Neural progenitor cell (in vitro differentiated cells): ENCODE results near the gene MR1. TPM values are rescaled to one million over a fixed set of nuclear protein-coding genes. Genes with fewer than 3 reads are reported as not detected.

ENCODE experiments used
- DNase-seq: peaks from one replicate; pipeline ENCODE4 v3.0.0-alpha.2; 2016; ENCODE audit warnings: low spot score
- H2AFZ ChIP-seq: fragments of 200-600 bp; sonication (generic); replicated peaks from 2 replicates; pipeline ENCODE4 v1.6.1; 2016; ENCODE audit warnings: antibody characterized with exemption
- H3F3A ChIP-seq: fragments of 200-600 bp; sonication (generic); 2 replicates; pipeline ENCODE4 v1.6.1; 2016; ENCODE audit warnings: antibody characterized with exemption, low read depth
- H3K27ac ChIP-seq: fragments of 200-600 bp; sonication (generic); 2 replicates; pipeline ENCODE4 v1.5.1; 2016; ENCODE audit warnings: mild to moderate bottlenecking
- H3K27me3 ChIP-seq: fragments of 200-600 bp; sonication (generic); 2 replicates; pipeline ENCODE4 v1.6.1; 2016; ENCODE audit warnings: mild to moderate bottlenecking, moderate library complexity
- H3K36me3 ChIP-seq: fragments of 200-600 bp; sonication (generic); 2 replicates; pipeline ENCODE4 v1.5.1; 2016
- H3K4me1 ChIP-seq: fragments of 200-600 bp; sonication (generic); 2 replicates; pipeline ENCODE4 v1.6.1; 2016; ENCODE audit warnings: mixed run types
- H3K4me2 ChIP-seq: fragments of 200-600 bp; sonication (generic); 2 replicates; pipeline ENCODE4 v1.6.1; 2016
- H3K4me3 ChIP-seq: fragments of 200-600 bp; sonication (generic); 2 replicates; pipeline ENCODE4 v1.5.1; 2016
- H3K79me2 ChIP-seq: fragments of 200-600 bp; sonication (generic); 2 replicates; pipeline ENCODE4 v1.6.1; 2016; ENCODE audit warnings: low read depth
- H3K9ac ChIP-seq: fragments of 200-600 bp; sonication (generic); 2 replicates; pipeline ENCODE4 v1.6.1; 2016
- H3K9me3 ChIP-seq: fragments of 200-600 bp; sonication (generic); 2 replicates; pipeline ENCODE4 v1.5.1; 2016; ENCODE audit warnings: low read depth
- H4K20me1 ChIP-seq: fragments of 200-600 bp; sonication (generic); 2 replicates; pipeline ENCODE4 v1.6.1; 2016; ENCODE audit warnings: low read depth
- H3K27ac Mint-ChIP-seq: 3 replicates; pipeline ENCODE4 v1.8.0; 2021; ENCODE audit warnings: mixed read lengths
- H3K27me3 Mint-ChIP-seq: 2 replicates; pipeline ENCODE4 v1.8.0; 2022; ENCODE audit warnings: low read depth, mild to moderate bottlenecking, inconsistent platforms, moderate library complexity, mixed read lengths; ENCODE audit not compliant: insufficient read depth
- H3K36me3 Mint-ChIP-seq: 3 replicates; pipeline ENCODE4 v1.8.0; 2021; ENCODE audit warnings: mixed read lengths
- H3K4me1 Mint-ChIP-seq: 3 replicates; pipeline ENCODE4 v1.8.0; 2021; ENCODE audit warnings: mixed read lengths
- H3K4me3 Mint-ChIP-seq: 3 replicates; pipeline ENCODE4 v1.8.0; 2021; ENCODE audit warnings: mild to moderate bottlenecking, moderate library complexity, mixed read lengths
- H3K9me3 Mint-ChIP-seq: 3 replicates; pipeline ENCODE4 v1.8.0; 2020; ENCODE audit warnings: mixed read lengths
- EZH2 ChIP-seq: fragments of 200-600 bp; sonication (generic); IDR thresholded peaks from 2 replicates; pipeline ENCODE4 v1.6.1; 2017; ENCODE audit warnings: antibody characterized with exemption, mild to moderate bottlenecking, moderate library complexity
- EZH2phosphoT487 ChIP-seq: fragments of 200-600 bp; sonication (generic); IDR thresholded peaks from 2 replicates; pipeline ENCODE4 v1.6.1; 2017; ENCODE audit warnings: antibody characterized with exemption
- total RNA-seq: library from RNA; depleted of rRNA; stranded (reverse); fragments of >200 nt; gene quantifications from 2 replicates; pipeline ENCODE4 v1.2.3, GENCODE V29; 2015; ENCODE audit warnings: low replicate concordance
- TF ChIP-seq, protein P1 (sequence below): fragments of 200-600 bp; sonication (generic); IDR thresholded peaks from 2 replicates; pipeline ENCODE4 v1.5.1; 2017; ENCODE audit warnings: antibody characterized with exemption, mild to moderate bottlenecking

The MR1 gene
- total RNA-seq, 1 donor from 2014 or later, result not detected

DNA sequence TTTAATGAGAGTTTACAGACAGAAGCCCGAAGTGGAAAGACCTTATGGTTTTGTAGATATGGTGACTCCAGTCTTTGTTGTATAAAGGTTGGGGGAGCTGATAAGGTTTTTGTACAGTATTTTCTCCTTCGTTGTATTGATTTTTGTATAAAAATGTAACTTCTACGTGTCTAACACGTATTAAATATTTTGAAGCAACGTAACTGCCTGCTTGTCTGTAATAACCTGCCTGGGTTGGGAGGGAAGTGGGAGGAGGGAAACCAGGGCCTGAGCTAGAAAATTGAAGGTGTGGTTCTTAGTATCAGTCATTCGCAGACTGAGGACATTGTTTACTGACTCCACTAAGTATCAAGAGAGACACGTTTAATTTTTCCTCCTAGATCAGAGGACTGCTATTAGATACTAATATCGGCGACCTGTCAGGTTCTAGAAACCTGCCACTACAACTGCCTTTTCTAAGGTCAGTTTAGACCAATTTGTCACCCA is 56.9 kb downstream of the MR1 start:
- H3K4me3 ChIP-seq, result peak overlapping the region; percentile 74
- peak overlapping the region; percentile 78 for H3K4me2 ChIP-seq
- no peaks in the 10 kb centered on the region for H3K36me3 ChIP-seq
- peaks cover 23% of the 10 kb centered on the region for H3F3A ChIP-seq
- H3K9me3 Mint-ChIP-seq, result no peaks in the 10 kb centered on the region
- peaks cover 49% of the 10 kb centered on the region for H3K4me1 Mint-ChIP-seq
- H3K27ac ChIP-seq, result no peak overlapping the region
- H3K27me3 ChIP-seq, result peaks cover 20% of the 10 kb centered on the region
- peaks cover 52% of the 10 kb centered on the region for H4K20me1 ChIP-seq
- peaks cover 30% of the 10 kb centered on the region for H3K4me1 ChIP-seq
- no peak overlapping the region for H2AFZ ChIP-seq
- no peak overlapping the region for H3K27ac Mint-ChIP-seq
- no peak for TF ChIP-seq EZH2phosphoT487
- TF ChIP-seq, protein P1, sequence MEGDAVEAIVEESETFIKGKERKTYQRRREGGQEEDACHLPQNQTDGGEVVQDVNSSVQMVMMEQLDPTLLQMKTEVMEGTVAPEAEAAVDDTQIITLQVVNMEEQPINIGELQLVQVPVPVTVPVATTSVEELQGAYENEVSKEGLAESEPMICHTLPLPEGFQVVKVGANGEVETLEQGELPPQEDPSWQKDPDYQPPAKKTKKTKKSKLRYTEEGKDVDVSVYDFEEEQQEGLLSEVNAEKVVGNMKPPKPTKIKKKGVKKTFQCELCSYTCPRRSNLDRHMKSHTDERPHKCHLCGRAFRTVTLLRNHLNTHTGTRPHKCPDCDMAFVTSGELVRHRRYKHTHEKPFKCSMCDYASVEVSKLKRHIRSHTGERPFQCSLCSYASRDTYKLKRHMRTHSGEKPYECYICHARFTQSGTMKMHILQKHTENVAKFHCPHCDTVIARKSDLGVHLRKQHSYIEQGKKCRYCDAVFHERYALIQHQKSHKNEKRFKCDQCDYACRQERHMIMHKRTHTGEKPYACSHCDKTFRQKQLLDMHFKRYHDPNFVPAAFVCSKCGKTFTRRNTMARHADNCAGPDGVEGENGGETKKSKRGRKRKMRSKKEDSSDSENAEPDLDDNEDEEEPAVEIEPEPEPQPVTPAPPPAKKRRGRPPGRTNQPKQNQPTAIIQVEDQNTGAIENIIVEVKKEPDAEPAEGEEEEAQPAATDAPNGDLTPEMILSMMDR, result no peak
- H3K4me3 Mint-ChIP-seq, result peak overlapping the region; percentile 100
- DNase-seq, result no peak
- no peaks in the 10 kb centered on the region for H3K9me3 ChIP-seq
- peaks cover 14% of the 10 kb centered on the region for H3K36me3 Mint-ChIP-seq
- H3K79me2 ChIP-seq, result peaks cover 43% of the 10 kb centered on the region
- peaks cover 10% of the 10 kb centered on the region for H3K27me3 Mint-ChIP-seq
- peak overlapping the region; percentile 17 for H3K9ac ChIP-seq

DNA sequence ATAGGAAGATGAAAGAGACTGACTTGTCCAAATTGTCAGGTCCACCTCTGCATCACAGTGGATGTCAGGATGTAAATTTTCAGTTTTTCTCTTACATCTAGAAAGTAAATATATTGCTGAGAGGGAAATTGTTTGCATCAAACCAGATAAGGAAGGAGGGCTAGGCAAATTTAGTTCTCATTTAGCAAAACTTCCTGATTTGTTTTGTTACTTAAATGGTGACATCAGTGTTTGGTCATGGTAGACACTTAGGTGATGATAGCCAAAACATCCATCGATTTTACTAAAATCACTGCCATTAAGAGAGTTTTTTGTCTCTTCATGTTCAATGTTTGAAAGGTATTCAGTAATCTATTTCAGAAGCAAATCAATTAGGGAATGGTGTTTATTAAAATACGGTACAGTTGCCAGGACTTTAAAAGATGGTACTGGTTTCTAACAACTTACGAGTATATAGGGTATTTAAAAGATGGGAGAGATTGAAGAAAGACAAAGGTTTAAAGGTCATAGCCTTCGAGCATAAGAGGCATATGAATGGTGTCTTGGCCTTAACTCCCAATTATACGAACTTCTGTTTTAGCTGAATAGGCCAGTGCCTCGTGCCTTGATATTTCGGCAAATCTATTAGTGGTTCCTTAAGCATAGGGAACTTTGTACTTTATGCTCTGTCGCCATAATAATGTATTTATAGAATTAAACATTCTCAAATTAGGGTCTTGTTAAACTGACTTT is 57.7 kb downstream of the MR1 start:
- Histone ChIP-seq H3K4me2 (peak overlapping the region; percentile 78), H3K4me1 (peaks cover 37% of the 10 kb centered on the region), H3K9ac (no peak overlapping the region), H3K9me3 (no peaks in the 10 kb centered on the region), H2AFZ (no peak overlapping the region), H3F3A (peaks cover 26% of the 10 kb centered on the region), H3K4me3 (peak overlapping the region; percentile 74), H4K20me1 (peaks cover 52% of the 10 kb centered on the region), H3K27ac (no peak overlapping the region), H3K36me3 (no peaks in the 10 kb centered on the region), H3K27me3 (peaks cover 15% of the 10 kb centered on the region), H3K79me2 (peaks cover 43% of the 10 kb centered on the region)
- Mint-ChIP-seq H3K27ac (no peak overlapping the region), H3K4me3 (peak overlapping the region; percentile 100), H3K36me3 (peaks cover 14% of the 10 kb centered on the region), H3K4me1 (peaks cover 56% of the 10 kb centered on the region), H3K27me3 (peaks cover 6% of the 10 kb centered on the region), H3K9me3 (no peaks in the 10 kb centered on the region)
- no peak for TF ChIP-seq EZH2
- TF ChIP-seq EZH2phosphoT487, result no peak
- TF ChIP-seq, protein P1, result no peak
- DNase-seq, result no peak

DNA sequence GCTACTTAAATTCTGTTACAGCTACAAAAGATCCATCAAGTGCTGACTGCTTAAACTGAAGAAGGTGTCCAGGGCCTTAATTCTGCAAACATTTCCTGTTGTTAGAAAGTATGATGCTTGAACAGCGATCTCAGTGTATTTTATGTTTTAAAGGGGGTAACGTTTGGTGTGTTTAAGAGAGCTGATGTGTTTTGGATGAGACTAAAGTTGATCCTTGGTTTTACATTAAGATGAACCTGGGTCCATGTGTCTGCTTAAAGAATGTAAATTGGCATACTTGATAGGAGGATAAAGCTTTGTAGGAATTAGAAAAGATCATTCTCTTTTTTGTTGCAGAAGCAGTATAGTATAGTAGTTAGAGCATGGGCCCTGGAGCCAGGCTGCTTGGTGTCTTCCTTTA is 58.3 kb downstream of the MR1 start:
- H3F3A ChIP-seq, result peaks cover 26% of the 10 kb centered on the region
- Mint-ChIP-seq H3K4me1 (peaks cover 62% of the 10 kb centered on the region), H3K36me3 (peaks cover 14% of the 10 kb centered on the region), H3K4me3 (peak overlapping the region; percentile 70), H3K27ac (no peak overlapping the region), H3K27me3 (peaks cover 8% of the 10 kb centered on the region), H3K9me3 (no peaks in the 10 kb centered on the region)
- peak overlapping the region; percentile 78 for H3K4me2 ChIP-seq
- peaks cover 43% of the 10 kb centered on the region for H3K4me1 ChIP-seq
- H3K27me3 ChIP-seq, result peaks cover 11% of the 10 kb centered on the region
- H3K79me2 ChIP-seq, result peaks cover 43% of the 10 kb centered on the region
- H3K4me3 ChIP-seq, result peak overlapping the region; percentile 74
- DNase-seq, result no peak
- H3K27ac ChIP-seq, result no peak overlapping the region
- no peaks in the 10 kb centered on the region for H3K9me3 ChIP-seq
- peaks cover 52% of the 10 kb centered on the region for H4K20me1 ChIP-seq
- no peak overlapping the region for H3K9ac ChIP-seq
- no peak overlapping the region for H2AFZ ChIP-seq
- no peaks in the 10 kb centered on the region for H3K36me3 ChIP-seq
- TF ChIP-seq, protein P1, result no peak
- no peak for TF ChIP-seq EZH2phosphoT487
- no peak for TF ChIP-seq EZH2
